HG02885 (cell line): ENCODE data around the gene C4BPB.

Experiments
- ATAC-seq: cut with Tn5 transposase; IDR thresholded peaks from one replicate; pipeline ENCODE4 v1.9.1; 2021; ENCODE audit warnings: mild to moderate bottlenecking; ENCODE audit not compliant: unreplicated experiment, poor library complexity

Gene C4BPB

GRCh38 chr1:207079706-207080241 is 8.9 kb upstream of the C4BPB start:
- ATAC-seq, result no peak

GRCh38 chr1:207081088-207081487 is 7.6 kb upstream of the C4BPB start:
- ATAC-seq, result no peak

- no peak for ATAC-seq
Measured at GRCh38 chr1:207081806-207082205, 6.9 kb upstream of the C4BPB start.

- no peak for ATAC-seq
Measured at GRCh38 chr1:207084232-207084631, 4.4 kb upstream of the C4BPB start.

GRCh38 chr1:207084701-207085180 is 3.9 kb upstream of the C4BPB start:
- peak; percentile 68 for ATAC-seq

- no peak for ATAC-seq
Measured at GRCh38 chr1:207085887-207086286, 2.8 kb upstream of the C4BPB start.

- no peak for ATAC-seq
Measured at GRCh38 chr1:207088161-207088560, 499 bp upstream of the C4BPB start.

GRCh38 chr1:207089627-207090355 is 1.1 kb downstream of the C4BPB start:
- ATAC-seq, result no peak

GRCh38 chr1:207091200-207091908 is 2.7 kb downstream of the C4BPB start:
- peak; percentile 56 for ATAC-seq

- ATAC-seq, result no peak
Measured at GRCh38 chr1:207093944-207094343, 5.3 kb downstream of the C4BPB start.

- ATAC-seq, result peak; percentile 94
Measured at GRCh38 chr1:207097871-207098324, 9.2 kb downstream of the C4BPB start.

- no peak for ATAC-seq
Measured at GRCh38 chr1:207101720-207102119, 13.1 kb downstream of the C4BPB start.

GRCh38 chr1:207102146-207102545 is 13.5 kb downstream of the C4BPB start:
- ATAC-seq, result no peak

- no peak for ATAC-seq
Measured at GRCh38 chr1:207102659-207103058, 14.0 kb downstream of the C4BPB start.

GRCh38 chr1:207103892-207104373 is 15.3 kb downstream of the C4BPB start, which contains the start of gene C4BPA:
Gene C4BPA (plus strand): TSS chr1:207104233. CDS start chr1:207113026, 8,793 bp downstream.
- ATAC-seq, result no peak

GRCh38 chr1:207109004-207109403 is 20.3 kb downstream of the C4BPB start:
- ATAC-seq, result no peak

- ATAC-seq, result no peak
Measured at GRCh38 chr1:207112616-207113296, 24.1 kb downstream of the C4BPB start.

GRCh38 chr1:207115269-207115668 is 26.6 kb downstream of the C4BPB start:
- ATAC-seq, result no peak

- no peak for ATAC-seq
Measured at GRCh38 chr1:207124389-207124788, 35.7 kb downstream of the C4BPB start.

- no peak for ATAC-seq
Measured at GRCh38 chr1:207128336-207128921, 39.8 kb downstream of the C4BPB start.
